ENCODE results near the gene PPM1H.

DNA sequence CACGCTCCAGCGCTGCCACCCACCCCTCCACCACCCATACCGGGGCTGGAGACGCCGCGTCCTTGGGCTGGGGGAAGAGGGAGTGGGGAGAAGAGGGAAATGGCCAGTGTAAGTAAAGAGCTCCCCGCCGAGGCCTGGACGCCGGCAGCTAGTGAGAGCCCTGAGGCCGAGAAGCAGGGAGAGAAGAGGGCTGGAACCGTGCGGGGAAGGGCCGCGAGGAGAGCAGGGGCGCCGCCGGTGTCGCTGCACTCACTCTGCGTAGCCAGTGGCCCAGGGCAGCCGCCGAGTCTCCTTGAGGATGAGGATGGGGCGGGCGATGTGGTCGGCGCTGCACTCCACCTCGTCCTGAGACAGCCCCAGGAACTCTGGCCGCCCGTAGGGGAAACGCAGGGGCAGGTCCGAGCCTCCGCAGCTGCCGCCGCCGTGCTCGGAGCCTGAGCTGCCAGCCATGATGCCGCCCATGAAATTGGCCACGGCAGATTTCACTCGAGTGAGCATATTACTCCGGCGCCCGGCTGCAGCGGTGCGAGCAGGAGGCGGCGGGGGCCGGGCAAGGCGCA lies 631 bp downstream of the PPM1H start:
- TF ChIP-seq, protein P1, sequence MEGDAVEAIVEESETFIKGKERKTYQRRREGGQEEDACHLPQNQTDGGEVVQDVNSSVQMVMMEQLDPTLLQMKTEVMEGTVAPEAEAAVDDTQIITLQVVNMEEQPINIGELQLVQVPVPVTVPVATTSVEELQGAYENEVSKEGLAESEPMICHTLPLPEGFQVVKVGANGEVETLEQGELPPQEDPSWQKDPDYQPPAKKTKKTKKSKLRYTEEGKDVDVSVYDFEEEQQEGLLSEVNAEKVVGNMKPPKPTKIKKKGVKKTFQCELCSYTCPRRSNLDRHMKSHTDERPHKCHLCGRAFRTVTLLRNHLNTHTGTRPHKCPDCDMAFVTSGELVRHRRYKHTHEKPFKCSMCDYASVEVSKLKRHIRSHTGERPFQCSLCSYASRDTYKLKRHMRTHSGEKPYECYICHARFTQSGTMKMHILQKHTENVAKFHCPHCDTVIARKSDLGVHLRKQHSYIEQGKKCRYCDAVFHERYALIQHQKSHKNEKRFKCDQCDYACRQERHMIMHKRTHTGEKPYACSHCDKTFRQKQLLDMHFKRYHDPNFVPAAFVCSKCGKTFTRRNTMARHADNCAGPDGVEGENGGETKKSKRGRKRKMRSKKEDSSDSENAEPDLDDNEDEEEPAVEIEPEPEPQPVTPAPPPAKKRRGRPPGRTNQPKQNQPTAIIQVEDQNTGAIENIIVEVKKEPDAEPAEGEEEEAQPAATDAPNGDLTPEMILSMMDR (IDR thresholded peaks at IDR 0.05): no peak
- no peak for TF ChIP-seq EZH2 (IDR thresholded peaks at IDR 0.05; ENCODE audit: borderline replicate concordance, insufficient read depth, low read depth, low read length, poor library complexity, severe bottlenecking)

Measured in B cell (primary cell).